ENCODE data around the gene SLC16A10.

SLC16A10 gene

GRCh38 chr6:111183702-111184517 lies 96.6 kb downstream of the SLC16A10 start:
- TF ChIP-seq FOXM1 (IDR thresholded peaks at IDR 0.05; ENCODE audit: borderline replicate concordance, low read depth), result no peak
- TF ChIP-seq TEAD4 (IDR thresholded peaks at IDR 0.05), result no peak
- no peak for TF ChIP-seq TCF12 (IDR thresholded peaks at IDR 0.05; ENCODE audit: low read depth)
- TF ChIP-seq CREB1 (IDR thresholded peaks at IDR 0.05; ENCODE audit: low read depth), result no peak
- TF ChIP-seq, protein P1, sequence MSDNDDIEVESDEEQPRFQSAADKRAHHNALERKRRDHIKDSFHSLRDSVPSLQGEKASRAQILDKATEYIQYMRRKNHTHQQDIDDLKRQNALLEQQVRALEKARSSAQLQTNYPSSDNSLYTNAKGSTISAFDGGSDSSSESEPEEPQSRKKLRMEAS (IDR thresholded peaks at IDR 0.05), result no peak

GRCh38 chr6:111184827-111185532 lies 97.7 kb downstream of the SLC16A10 start:
- no peak for TF ChIP-seq CREB1 (IDR thresholded peaks at IDR 0.05; ENCODE audit: low read depth)
- no peak for TF ChIP-seq RAD21 (IDR thresholded peaks at IDR 0.05; ENCODE audit: low read depth)
- TF ChIP-seq NFIC (IDR thresholded peaks at IDR 0.05), result no peak
- no peak for TF ChIP-seq EGR1 (IDR thresholded peaks at IDR 0.05)
- TF ChIP-seq ZBTB7A (IDR thresholded peaks at IDR 0.05; ENCODE audit: low read depth), result no peak
- TF ChIP-seq TAF1 (IDR thresholded peaks at IDR 0.05; ENCODE audit: low read depth), result no peak
- TF ChIP-seq, protein P2, sequence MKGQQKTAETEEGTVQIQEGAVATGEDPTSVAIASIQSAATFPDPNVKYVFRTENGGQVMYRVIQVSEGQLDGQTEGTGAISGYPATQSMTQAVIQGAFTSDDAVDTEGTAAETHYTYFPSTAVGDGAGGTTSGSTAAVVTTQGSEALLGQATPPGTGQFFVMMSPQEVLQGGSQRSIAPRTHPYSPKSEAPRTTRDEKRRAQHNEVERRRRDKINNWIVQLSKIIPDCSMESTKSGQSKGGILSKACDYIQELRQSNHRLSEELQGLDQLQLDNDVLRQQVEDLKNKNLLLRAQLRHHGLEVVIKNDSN (IDR thresholded peaks at IDR 0.05), result no peak
- TF ChIP-seq EP300 (IDR thresholded peaks at IDR 0.05; ENCODE audit: borderline replicate concordance), result no peak
- no peak for TF ChIP-seq TEAD4 (IDR thresholded peaks at IDR 0.05)
- no peak for TF ChIP-seq YY1 (IDR thresholded peaks at IDR 0.05; ENCODE audit: low read depth)
- TF ChIP-seq, protein P3, sequence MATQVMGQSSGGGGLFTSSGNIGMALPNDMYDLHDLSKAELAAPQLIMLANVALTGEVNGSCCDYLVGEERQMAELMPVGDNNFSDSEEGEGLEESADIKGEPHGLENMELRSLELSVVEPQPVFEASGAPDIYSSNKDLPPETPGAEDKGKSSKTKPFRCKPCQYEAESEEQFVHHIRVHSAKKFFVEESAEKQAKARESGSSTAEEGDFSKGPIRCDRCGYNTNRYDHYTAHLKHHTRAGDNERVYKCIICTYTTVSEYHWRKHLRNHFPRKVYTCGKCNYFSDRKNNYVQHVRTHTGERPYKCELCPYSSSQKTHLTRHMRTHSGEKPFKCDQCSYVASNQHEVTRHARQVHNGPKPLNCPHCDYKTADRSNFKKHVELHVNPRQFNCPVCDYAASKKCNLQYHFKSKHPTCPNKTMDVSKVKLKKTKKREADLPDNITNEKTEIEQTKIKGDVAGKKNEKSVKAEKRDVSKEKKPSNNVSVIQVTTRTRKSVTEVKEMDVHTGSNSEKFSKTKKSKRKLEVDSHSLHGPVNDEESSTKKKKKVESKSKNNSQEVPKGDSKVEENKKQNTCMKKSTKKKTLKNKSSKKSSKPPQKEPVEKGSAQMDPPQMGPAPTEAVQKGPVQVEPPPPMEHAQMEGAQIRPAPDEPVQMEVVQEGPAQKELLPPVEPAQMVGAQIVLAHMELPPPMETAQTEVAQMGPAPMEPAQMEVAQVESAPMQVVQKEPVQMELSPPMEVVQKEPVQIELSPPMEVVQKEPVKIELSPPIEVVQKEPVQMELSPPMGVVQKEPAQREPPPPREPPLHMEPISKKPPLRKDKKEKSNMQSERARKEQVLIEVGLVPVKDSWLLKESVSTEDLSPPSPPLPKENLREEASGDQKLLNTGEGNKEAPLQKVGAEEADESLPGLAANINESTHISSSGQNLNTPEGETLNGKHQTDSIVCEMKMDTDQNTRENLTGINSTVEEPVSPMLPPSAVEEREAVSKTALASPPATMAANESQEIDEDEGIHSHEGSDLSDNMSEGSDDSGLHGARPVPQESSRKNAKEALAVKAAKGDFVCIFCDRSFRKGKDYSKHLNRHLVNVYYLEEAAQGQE (IDR thresholded peaks at IDR 0.05; ENCODE audit: low read depth), result no peak
- no peak for TF ChIP-seq CEBPB (IDR thresholded peaks at IDR 0.05)
- no peak for TF ChIP-seq FOXM1 (IDR thresholded peaks at IDR 0.05; ENCODE audit: borderline replicate concordance, low read depth)
- TF ChIP-seq TCF12 (IDR thresholded peaks at IDR 0.05; ENCODE audit: low read depth), result no peak
- TF ChIP-seq, protein P1 (IDR thresholded peaks at IDR 0.05), result no peak

DNA sequence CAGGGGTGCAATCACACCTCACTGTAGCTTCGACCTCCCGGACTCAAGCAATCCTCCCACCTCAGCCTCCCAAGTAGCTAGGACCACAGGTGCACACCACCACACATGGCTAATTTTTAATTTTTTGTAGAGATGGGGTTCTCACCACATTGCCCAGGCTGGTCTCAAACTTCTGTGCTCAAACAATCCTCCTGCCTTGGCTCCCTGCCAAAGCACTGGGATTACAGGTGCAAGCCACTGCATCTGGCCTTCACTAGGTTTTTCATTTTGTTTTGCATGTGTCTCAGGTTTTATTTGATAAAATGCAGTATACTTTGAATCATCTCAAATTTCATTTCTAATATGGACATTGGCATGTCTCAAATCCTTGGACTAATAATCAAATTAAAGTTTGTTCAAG lies 98.7 kb downstream of the SLC16A10 start:
- TF ChIP-seq CEBPB (IDR thresholded peaks at IDR 0.05) (no peak), EP300 (IDR thresholded peaks at IDR 0.05; ENCODE audit: borderline replicate concordance) (no peak), TAF1 (IDR thresholded peaks at IDR 0.05; ENCODE audit: low read depth) (no peak), TEAD4 (IDR thresholded peaks at IDR 0.05) (no peak), TCF12 (IDR thresholded peaks at IDR 0.05; ENCODE audit: low read depth) (no peak), YY1 (IDR thresholded peaks at IDR 0.05; ENCODE audit: low read depth) (no peak), FOXM1 (IDR thresholded peaks at IDR 0.05; ENCODE audit: borderline replicate concordance, low read depth) (no peak), NFIC (IDR thresholded peaks at IDR 0.05) (no peak), ZBTB7A (IDR thresholded peaks at IDR 0.05; ENCODE audit: low read depth) (no peak)
- TF ChIP-seq, protein P2 (IDR thresholded peaks at IDR 0.05), result no peak

GRCh38 chr6:111187874-111188273 lies 100.6 kb downstream of the SLC16A10 start:
- TF ChIP-seq, protein P1 (IDR thresholded peaks at IDR 0.05), result no peak
- no peak for TF ChIP-seq ZBTB7A (IDR thresholded peaks at IDR 0.05; ENCODE audit: low read depth)
- TF ChIP-seq, protein P2 (IDR thresholded peaks at IDR 0.05), result no peak
- TF ChIP-seq NFIC (IDR thresholded peaks at IDR 0.05), result no peak
- TF ChIP-seq FOXM1 (IDR thresholded peaks at IDR 0.05; ENCODE audit: borderline replicate concordance, low read depth), result no peak
- no peak for TF ChIP-seq TCF12 (IDR thresholded peaks at IDR 0.05; ENCODE audit: low read depth)
- TF ChIP-seq EGR1 (IDR thresholded peaks at IDR 0.05), result no peak
- TF ChIP-seq CEBPB (IDR thresholded peaks at IDR 0.05), result no peak
- no peak for TF ChIP-seq CREB1 (IDR thresholded peaks at IDR 0.05; ENCODE audit: low read depth)
- no peak for TF ChIP-seq YY1 (IDR thresholded peaks at IDR 0.05; ENCODE audit: low read depth)
- TF ChIP-seq TAF1 (IDR thresholded peaks at IDR 0.05; ENCODE audit: low read depth), result no peak

GRCh38 chr6:111190637-111191036 lies 103.3 kb downstream of the SLC16A10 start:
- TF ChIP-seq YY1 (IDR thresholded peaks at IDR 0.05; ENCODE audit: low read depth) (no peak), CEBPB (IDR thresholded peaks at IDR 0.05) (no peak), EGR1 (IDR thresholded peaks at IDR 0.05) (no peak), TAF1 (IDR thresholded peaks at IDR 0.05; ENCODE audit: low read depth) (no peak), CREB1 (IDR thresholded peaks at IDR 0.05; ENCODE audit: low read depth) (no peak), RAD21 (IDR thresholded peaks at IDR 0.05; ENCODE audit: low read depth) (no peak), NFIC (IDR thresholded peaks at IDR 0.05) (no peak), EP300 (IDR thresholded peaks at IDR 0.05; ENCODE audit: borderline replicate concordance) (no peak), TEAD4 (IDR thresholded peaks at IDR 0.05) (no peak), TCF12 (IDR thresholded peaks at IDR 0.05; ENCODE audit: low read depth) (no peak), ZBTB7A (IDR thresholded peaks at IDR 0.05; ENCODE audit: low read depth) (no peak), FOXM1 (IDR thresholded peaks at IDR 0.05; ENCODE audit: borderline replicate concordance, low read depth) (no peak)
- TF ChIP-seq, protein P2 (IDR thresholded peaks at IDR 0.05), result no peak
- TF ChIP-seq, protein P3 (IDR thresholded peaks at IDR 0.05; ENCODE audit: low read depth), result no peak
- TF ChIP-seq, protein P1 (IDR thresholded peaks at IDR 0.05), result no peak

Measured in Ishikawa (cell line).